ENCODE measurements around the gene MAN2A2.
A peak's percentile ranks its signal among the peaks of the same experiment; 100 is the strongest.

Gene MAN2A2

GRCh38 chr15:90871716-90872485, 31.2 kb upstream of the MAN2A2 start:
- DNase-seq = peak; percentile 33

GRCh38 chr15:90872486-90873184, 30.5 kb upstream of the MAN2A2 start:
- DNase-seq = peak; percentile 66

- DNase-seq = peak; percentile 2
Measured at GRCh38 chr15:90873488-90873997, 29.6 kb upstream of the MAN2A2 start.

GRCh38 chr15:90873998-90874605, 29.0 kb upstream of the MAN2A2 start:
- DNase-seq = peak; percentile 5

DNA sequence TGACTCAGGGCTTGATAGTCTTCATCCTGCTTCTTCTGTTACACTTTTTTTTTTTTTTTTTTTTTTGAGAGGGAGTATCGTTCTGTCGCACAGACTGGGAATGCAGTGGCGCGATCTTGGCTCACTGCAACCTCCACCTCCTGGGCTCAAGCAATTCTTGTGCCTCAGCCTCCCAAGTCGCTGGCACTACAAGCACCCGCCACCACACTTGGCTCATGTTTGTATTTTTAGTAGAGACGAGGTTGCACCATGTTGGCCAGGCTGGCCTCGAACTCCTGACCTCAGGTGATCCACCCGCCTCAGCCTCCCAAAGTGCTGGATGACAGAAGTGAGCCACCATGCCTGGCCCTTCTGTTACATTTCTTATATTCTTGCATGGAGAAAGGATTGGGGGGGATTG, 28.1 kb upstream of the MAN2A2 start:
- peak; percentile 1 for DNase-seq

DNA sequence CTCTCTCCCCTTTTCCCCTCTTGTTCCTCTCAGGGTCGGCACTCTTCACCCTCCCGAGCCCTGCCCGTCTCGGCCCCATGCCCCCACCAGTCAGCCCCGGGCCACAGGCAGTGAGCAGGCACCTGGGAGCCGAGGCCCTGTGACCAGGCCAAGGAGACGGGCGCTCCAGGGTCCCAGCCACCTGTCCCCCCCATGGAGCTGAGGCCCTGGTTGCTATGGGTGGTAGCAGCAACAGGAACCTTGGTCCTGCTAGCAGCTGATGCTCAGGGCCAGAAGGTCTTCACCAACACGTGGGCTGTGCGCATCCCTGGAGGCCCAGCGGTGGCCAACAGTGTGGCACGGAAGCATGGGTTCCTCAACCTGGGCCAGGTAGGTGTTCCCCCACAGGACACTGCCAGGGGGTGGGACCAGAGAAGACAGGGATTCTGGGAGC, 27.5 kb upstream of the MAN2A2 start:
- DNase-seq = no peak

DNA sequence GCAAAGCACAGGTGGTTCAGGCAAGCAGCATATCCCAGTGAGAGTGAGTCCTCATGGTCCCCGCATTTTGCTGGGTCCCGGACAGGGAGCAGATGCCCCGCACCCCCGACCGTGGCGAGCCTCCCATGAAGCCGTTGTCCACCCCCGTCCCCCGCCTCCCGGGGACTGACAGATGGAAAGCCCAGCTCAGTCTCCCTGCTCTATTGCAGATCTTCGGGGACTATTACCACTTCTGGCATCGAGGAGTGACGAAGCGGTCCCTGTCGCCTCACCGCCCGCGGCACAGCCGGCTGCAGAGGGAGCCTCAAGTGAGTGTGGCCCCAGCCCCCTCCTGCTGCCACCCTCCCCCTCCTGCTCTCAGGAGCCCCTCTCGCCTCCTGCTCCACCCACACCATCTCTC, 27.1 kb upstream of the MAN2A2 start:
- peak; percentile 1 for DNase-seq

DNA sequence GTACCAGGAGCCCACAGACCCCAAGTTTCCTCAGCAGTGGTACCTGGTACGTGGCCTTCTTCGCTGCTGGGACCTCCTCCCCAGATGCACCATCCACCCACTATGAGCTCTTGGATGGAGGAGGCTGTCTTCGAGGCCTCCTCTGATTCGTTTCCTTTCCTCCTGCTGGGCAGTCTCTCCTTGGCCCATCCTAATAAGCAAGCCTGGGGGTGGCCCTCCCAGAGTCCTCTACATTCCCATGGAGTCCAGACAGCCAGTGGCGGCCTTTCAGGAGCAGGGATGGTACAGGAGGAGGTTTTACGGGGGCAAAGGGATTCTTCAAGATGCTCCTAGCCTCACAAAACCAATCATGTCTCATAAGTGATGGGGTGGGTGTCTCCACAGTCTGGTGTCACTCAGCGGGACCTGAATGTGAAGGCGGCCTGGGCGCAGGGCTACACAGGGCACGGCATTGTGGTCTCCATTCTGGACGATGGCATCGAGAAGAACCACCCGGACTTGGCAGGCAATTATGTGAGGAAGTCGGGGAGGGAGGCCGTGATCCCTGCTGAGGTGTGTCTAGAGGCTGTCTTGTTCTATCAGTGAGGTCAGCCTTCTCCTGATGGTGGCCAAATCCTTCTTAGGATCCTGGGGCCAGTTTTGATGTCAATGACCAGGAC, 26.5 kb upstream of the MAN2A2 start:
- DNase-seq = peak; percentile 1

- DNase-seq = peak; percentile 1
Measured at GRCh38 chr15:90877315-90877714, 25.8 kb upstream of the MAN2A2 start.

GRCh38 chr15:90877996-90878395, 25.1 kb upstream of the MAN2A2 start:
- peak; percentile 2 for DNase-seq

- DNase-seq = peak; percentile 2
Measured at GRCh38 chr15:90878660-90879059, 24.4 kb upstream of the MAN2A2 start.

GRCh38 chr15:90879730-90880366, 23.3 kb upstream of the MAN2A2 start:
- DNase-seq = peak; percentile 1

DNA sequence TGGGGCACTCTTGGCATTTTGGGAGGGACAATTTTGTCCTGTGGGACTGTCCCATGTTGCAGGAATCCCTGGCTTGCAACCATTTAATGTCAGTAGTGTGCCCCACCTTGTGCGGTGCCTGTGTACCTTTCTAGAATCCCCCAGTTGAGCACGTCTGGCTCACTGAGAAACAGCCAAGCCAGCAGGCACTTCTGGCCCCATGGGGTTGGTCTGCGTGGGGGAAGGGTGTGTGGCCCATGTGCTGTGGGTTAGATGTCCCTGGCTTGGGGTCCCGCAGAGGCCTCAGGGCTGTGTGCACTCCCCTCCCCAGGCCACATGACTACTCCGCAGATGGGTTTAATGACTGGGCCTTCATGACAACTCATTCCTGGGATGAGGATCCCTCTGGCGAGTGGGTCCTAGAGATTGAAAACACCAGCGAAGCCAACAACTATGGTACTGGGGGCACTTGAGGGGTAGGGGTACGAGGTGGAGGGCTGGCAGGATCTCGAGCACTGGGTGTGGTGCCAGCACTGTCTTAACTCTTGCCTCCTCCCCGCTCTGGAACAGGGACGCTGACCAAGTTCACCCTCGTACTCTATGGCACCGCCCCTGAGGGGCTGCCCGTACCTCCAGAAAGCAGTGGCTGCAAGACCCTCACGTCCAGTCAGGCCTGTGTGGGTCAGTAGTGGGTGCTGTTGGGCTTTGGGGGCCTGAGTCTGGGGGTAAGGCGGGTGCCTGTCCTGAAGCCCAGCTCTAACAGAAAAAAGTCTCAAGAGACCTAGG, 22.5 kb upstream of the MAN2A2 start:
- DNase-seq = peak; percentile 3

DNA sequence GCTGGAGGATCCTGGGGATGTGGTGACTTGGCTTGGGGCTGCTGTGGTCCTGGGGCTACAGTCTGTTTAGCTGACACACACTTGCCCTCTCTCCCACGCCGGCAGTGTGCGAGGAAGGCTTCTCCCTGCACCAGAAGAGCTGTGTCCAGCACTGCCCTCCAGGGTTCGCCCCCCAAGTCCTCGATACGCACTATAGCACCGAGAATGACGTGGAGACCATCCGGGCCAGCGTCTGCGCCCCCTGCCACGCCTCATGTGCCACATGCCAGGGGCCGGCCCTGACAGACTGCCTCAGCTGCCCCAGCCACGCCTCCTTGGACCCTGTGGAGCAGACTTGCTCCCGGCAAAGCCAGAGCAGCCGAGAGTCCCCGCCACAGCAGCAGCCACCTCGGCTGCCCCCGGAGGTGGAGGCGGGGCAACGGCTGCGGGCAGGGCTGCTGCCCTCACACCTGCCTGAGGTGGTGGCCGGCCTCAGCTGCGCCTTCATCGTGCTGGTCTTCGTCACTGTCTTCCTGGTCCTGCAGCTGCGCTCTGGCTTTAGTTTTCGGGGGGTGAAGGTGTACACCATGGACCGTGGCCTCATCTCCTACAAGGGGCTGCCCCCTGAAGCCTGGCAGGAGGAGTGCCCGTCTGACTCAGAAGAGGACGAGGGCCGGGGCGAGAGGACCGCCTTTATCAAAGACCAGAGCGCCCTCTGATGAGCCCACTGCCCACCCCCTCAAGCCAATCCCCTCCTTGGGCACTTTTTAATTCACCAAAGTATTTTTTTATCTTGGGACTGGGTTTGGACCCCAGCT, 21.7 kb upstream of the MAN2A2 start:
- peak; percentile 3 for DNase-seq

GRCh38 chr15:90881978-90882721, 21.0 kb upstream of the MAN2A2 start:
- DNase-seq = peak; percentile 2

- DNase-seq = peak; percentile 4
Measured at GRCh38 chr15:90882781-90883525, 20.1 kb upstream of the MAN2A2 start.

GRCh38 chr15:90883526-90883975, 19.6 kb upstream of the MAN2A2 start:
- peak; percentile 7 for DNase-seq

GRCh38 chr15:90883976-90884718, 19.0 kb upstream of the MAN2A2 start, which contains the start of gene FES:
Gene FES (plus strand): TSS chr15:90884504. CDS start chr15:90885046, 542 bp downstream.
- DNase-seq = peak; percentile 2
